ENCODE measurements around the gene FIGNL2. TPM values are rescaled to one million over a fixed set of nuclear protein-coding genes. Genes with fewer than 3 reads are reported as not detected.

FIGNL2 gene
- total RNA-seq, 1 experiment from 2014 or later: 0.27 TPM

DNA sequence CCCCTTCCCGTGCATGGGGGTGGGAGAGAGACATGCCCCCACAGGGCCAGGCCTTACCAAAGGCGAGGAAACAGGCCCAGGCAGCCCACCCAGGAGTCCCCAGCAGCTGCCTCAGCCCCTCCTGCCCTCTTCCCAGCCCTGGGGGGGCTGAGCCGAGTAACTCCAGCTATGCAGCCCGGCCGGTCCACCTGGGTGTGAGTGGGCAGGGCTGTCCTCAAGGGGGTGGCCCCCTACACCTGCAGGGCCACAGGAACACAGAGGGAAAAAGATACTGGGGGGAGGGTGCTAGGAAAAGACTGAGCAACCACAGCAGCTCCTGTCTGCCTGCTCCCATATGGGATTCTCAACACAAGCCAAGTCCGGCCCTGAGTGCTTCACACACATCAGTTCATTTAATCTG lies 7.6 kb downstream of the FIGNL2 start:
- Histone ChIP-seq H3K9me3 (ENCODE audit: control insufficient read depth in 1 of 2, insufficient read depth in 1 of 2, low read depth in 1 of 2, low read length in 2 of 2) (no peaks in the 10 kb centered on the region), H3K36me3 (ENCODE audit: control insufficient read depth in 1 of 2, insufficient read depth in 2 of 2, low read length in 2 of 2) (no peaks in the 10 kb centered on the region), H3K27ac (ENCODE audit: low read depth, low read length) (no peak overlapping the region), H3K79me2 (ENCODE audit: insufficient read depth, low read length) (no peaks in the 10 kb centered on the region), H3K4me2 (ENCODE audit: low read length) (no peak overlapping the region), H3K9me2 (ENCODE audit: insufficient read depth) (no peaks in the 10 kb centered on the region), H2AFZ (ENCODE audit: low read depth, low read length, poor library complexity, severe bottlenecking) (no peak overlapping the region), H4K20me1 (ENCODE audit: insufficient read depth) (no peaks in the 10 kb centered on the region), H3K4me3 (replicated peaks in 1 of 2; ENCODE audit: low read depth in 1 of 2, low read length in 2 of 2) (no peak overlapping the region), H3K4me1 (ENCODE audit: control insufficient read depth in 1 of 2, insufficient read depth in 2 of 2, low read length in 2 of 2) (peaks cover 0 to 7% of the 10 kb centered on the region in 2 experiments; a peak in 1 of 4 replicates), H3K9ac (ENCODE audit: low read length) (no peak overlapping the region), H3K27me3 (ENCODE audit: insufficient read depth, low read length) (peaks cover 2% of the 10 kb centered on the region; the same call in 1 of the 2 replicates)
- DNase-seq (ENCODE audit: low read depth, low spot score): no peak
- TF ChIP-seq POLR2A (IDR thresholded peaks at IDR 0.05; ENCODE audit: borderline replicate concordance, extremely low read depth, insufficient read depth, insufficient read length): no peak
- no peak for TF ChIP-seq TCF7L2 (IDR thresholded peaks at IDR 0.05; ENCODE audit: borderline replicate concordance, extremely low read depth, insufficient read depth, insufficient read length)
- no peak for TF ChIP-seq JUND (IDR thresholded peaks at IDR 0.05)
- TF ChIP-seq, protein P1, sequence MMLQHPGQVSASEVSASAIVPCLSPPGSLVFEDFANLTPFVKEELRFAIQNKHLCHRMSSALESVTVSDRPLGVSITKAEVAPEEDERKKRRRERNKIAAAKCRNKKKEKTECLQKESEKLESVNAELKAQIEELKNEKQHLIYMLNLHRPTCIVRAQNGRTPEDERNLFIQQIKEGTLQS (IDR thresholded peaks at IDR 0.05): no peak
- TF ChIP-seq SP1 (IDR thresholded peaks at IDR 0.05; ENCODE audit: low read depth): no peak
- TF ChIP-seq, protein P2, sequence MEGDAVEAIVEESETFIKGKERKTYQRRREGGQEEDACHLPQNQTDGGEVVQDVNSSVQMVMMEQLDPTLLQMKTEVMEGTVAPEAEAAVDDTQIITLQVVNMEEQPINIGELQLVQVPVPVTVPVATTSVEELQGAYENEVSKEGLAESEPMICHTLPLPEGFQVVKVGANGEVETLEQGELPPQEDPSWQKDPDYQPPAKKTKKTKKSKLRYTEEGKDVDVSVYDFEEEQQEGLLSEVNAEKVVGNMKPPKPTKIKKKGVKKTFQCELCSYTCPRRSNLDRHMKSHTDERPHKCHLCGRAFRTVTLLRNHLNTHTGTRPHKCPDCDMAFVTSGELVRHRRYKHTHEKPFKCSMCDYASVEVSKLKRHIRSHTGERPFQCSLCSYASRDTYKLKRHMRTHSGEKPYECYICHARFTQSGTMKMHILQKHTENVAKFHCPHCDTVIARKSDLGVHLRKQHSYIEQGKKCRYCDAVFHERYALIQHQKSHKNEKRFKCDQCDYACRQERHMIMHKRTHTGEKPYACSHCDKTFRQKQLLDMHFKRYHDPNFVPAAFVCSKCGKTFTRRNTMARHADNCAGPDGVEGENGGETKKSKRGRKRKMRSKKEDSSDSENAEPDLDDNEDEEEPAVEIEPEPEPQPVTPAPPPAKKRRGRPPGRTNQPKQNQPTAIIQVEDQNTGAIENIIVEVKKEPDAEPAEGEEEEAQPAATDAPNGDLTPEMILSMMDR (IDR thresholded peaks at IDR 0.05 in 2 of 3, conservative IDR thresholded peaks at IDR 0.05 in 1 of 3; ENCODE audit: borderline replicate concordance in 1 of 3, insufficient read depth in 1 of 3, low read depth in 2 of 3, low read length in 2 of 3): no peak
- TF ChIP-seq ELF1 (IDR thresholded peaks at IDR 0.05; ENCODE audit: borderline replicate concordance, low read depth): no peak
- no peak for TF ChIP-seq FOSL1 (IDR thresholded peaks at IDR 0.05; ENCODE audit: low read depth)
- TF ChIP-seq YY1 (IDR thresholded peaks at IDR 0.05; ENCODE audit: extremely low read depth, insufficient replicate concordance, low read depth, low read length): no peak
- no peak for TF ChIP-seq EGR1 (IDR thresholded peaks at IDR 0.05; ENCODE audit: low read depth)
- TF ChIP-seq, protein P3, sequence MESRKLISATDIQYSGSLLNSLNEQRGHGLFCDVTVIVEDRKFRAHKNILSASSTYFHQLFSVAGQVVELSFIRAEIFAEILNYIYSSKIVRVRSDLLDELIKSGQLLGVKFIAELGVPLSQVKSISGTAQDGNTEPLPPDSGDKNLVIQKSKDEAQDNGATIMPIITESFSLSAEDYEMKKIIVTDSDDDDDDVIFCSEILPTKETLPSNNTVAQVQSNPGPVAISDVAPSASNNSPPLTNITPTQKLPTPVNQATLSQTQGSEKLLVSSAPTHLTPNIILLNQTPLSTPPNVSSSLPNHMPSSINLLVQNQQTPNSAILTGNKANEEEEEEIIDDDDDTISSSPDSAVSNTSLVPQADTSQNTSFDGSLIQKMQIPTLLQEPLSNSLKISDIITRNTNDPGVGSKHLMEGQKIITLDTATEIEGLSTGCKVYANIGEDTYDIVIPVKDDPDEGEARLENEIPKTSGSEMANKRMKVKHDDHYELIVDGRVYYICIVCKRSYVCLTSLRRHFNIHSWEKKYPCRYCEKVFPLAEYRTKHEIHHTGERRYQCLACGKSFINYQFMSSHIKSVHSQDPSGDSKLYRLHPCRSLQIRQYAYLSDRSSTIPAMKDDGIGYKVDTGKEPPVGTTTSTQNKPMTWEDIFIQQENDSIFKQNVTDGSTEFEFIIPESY (IDR thresholded peaks at IDR 0.05; ENCODE audit: extremely low read depth, insufficient replicate concordance, low read length): no peak
- TF ChIP-seq EZH2 (IDR thresholded peaks at IDR 0.05): no peak
- no peak for TF ChIP-seq SIN3A (IDR thresholded peaks at IDR 0.05; ENCODE audit: low read depth)
- no peak for TF ChIP-seq RAD21 (IDR thresholded peaks at IDR 0.05; ENCODE audit: low read depth)
- no peak for TF ChIP-seq ZNF274 (IDR thresholded peaks at IDR 0.05; ENCODE audit: low read depth, low read length)
- no peak for TF ChIP-seq CEBPB (IDR thresholded peaks at IDR 0.05; ENCODE audit: low read depth)
- CTCF ChIA-PET: no interaction called here
- RAD21 ChIA-PET (ENCODE audit: low non-redundant PET in 1 of 2, low total read pairs in 2 of 2, uncharacterized antibody in 2 of 2, unreplicated experiment in 2 of 2): no interaction called here
- BruUV-seq (replicated peaks): no TSS peak
- POLR2A ChIA-PET: no interaction called here
- intact Hi-C loops (cut with micrococcal nuclease): no loop called here
- ATAC-seq: no peak
